Measurements from ENCODE around the gene SLIT3.

DNA sequence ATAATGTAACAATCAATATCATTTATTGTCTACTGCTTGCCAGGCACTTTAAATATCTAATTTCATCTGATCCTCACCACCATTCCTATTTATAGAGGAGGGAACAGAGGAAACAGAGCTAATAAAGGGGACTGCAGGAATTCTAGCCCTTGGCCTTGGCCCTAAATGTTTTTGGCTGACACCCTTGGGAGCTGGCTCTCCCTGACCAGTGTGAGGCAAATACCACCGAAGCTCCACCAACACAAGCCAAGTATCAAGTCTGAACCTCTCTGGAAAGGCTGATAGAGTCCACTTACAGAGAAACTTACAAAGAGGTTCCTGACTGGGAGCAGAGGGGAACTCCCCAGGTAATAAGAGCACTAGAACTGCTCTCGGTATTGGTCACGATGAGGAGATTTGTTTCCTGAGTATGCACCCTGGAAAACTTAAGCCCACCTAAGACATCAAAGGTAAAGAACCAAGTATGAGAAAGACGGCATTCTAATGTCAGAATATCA, 478.6 kb downstream of the SLIT3 start:
- TF ChIP-seq POLR2A (IDR thresholded peaks at IDR 0.05; ENCODE audit: low read depth, low read length) (no peak), POLR2AphosphoS5 (IDR thresholded peaks at IDR 0.05; ENCODE audit: low read depth, low read length) (no peak), SPI1 (IDR thresholded peaks at IDR 0.05; ENCODE audit: low read depth, low read length) (no peak)

All from GM12891 (cell line).